Ishikawa (cell line): ENCODE results near the gene RAD51B.

Experiments used
- EP300 ChIP-seq: IDR thresholded peaks from 2 replicates; pipeline ENCODE4 v1.6.1; 2012; ENCODE audit warnings: borderline replicate concordance
- FOXM1 ChIP-seq: IDR thresholded peaks from 2 replicates; pipeline ENCODE4 v1.6.1; 2012; ENCODE audit warnings: low read depth, borderline replicate concordance
- RAD21 ChIP-seq: IDR thresholded peaks from 2 replicates; pipeline ENCODE4 v1.6.1; 2012; ENCODE audit warnings: low read depth

GRCh38 chr14:68390741-68391140, 571.2 kb downstream of the RAD51B start:
- no peak for TF ChIP-seq EP300
- TF ChIP-seq RAD21 = no peak
- no peak for TF ChIP-seq FOXM1
